HG03039 (cell line): ENCODE results near the gene SIN3A.
"Not testable (repeated sequence)": the region's sequence is repeated elsewhere in the genome, so short reads cannot be mapped to it uniquely, and the experiment has no call there.

Source experiments
- ATAC-seq: cut with Tn5 transposase; IDR thresholded peaks from one replicate; pipeline ENCODE4 v1.9.1; 2021; ENCODE audit warnings: mild to moderate bottlenecking, moderate library complexity; ENCODE audit not compliant: unreplicated experiment

SIN3A gene

DNA sequence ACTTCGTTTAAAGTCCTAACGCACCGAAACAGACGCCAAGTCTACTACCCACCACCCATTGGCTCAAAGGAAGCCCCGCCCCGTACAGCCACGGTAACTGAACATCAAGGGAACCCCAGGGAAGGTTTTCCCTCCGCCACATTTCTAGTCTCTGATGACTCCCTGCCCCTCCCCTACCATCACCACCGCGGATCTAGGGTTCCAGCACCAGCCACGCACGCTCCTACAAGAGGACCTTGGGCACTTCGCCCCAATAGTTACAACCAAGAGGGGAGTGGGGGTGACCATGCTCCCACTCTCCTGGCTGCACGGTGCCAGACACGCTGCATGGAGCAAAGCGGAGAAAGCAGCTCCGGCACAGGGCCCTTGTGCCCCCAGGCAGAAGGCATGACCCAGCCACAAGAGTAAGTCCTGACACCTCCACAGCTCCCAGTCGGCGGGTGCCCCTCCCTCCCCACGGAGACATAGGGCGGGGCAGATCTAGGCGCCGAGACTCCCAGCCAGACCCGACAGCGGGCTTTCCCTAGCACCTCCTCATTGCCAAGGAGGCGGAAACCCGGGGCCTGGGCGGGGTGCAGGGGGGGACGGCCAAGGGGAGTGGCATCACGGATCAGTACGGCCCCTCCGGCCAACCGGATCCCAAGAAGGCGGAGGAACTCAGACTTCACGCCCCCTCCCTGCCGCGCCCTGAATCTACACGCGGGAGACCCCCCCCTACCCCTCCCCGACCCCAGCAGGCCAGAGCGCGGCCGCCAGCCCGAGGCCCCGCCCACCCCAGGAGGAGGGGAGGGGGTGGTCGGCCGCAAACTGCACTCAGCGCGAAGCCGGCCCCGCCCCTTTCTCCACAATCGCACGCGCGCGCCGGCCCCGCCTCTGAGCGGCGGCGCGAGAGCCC is 936 bp downstream of the SIN3A start:
- ATAC-seq, result peak; percentile 20

DNA sequence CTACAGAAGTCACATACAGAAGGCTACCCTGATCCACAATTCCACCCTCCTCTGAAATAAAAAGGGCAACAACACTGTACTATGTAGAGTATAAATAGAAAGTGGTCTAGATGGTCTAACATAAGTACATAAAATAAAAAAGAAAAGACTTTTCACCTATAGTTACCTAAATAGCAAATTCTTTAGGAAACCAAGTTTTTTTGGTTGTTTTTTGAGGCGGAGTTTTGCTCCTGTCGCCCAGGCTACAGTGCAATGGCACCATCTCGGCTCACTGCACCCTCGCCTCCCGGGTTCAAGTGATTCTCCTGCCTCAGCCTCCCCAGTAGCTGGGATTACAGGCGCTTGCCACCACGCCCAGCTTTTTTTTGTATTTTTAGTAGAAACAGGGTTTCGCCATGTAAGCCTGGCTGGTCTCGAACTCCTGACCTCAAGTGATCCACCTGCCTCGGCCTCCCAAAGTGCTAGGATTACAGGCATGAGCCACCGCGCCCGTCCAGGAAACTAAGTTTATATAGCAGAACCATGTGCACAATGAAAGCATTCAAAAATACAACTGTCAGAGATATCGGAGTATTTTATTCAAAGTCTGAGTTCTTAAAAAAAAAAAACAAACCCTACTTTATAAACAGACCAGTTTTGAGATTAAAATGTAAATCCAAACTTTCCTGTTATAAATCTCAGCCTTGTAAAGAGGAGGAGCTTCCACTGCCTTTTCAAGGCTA is 1.7 kb downstream of the SIN3A start:
- no peak for ATAC-seq

DNA sequence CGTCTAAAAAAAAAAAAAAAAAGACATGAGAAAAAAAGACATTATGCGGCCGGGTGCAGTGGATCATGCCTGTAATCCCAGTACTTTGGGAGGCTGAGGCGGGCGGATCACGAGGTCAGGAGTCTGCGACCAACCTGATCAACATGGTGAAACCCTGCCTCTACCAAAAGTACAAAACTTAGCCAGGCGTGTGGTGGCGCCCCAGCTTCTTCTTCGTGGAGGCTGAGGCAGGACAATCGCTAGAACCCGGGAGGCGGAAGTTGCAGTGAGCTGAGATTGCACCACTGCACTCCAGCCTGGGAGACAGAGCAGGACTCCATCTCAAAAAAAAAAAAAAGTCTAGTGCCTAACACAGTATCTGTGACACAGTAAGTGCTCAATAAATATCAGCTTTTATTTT is 3.3 kb downstream of the SIN3A start:
- not testable (repeated sequence) for ATAC-seq

DNA sequence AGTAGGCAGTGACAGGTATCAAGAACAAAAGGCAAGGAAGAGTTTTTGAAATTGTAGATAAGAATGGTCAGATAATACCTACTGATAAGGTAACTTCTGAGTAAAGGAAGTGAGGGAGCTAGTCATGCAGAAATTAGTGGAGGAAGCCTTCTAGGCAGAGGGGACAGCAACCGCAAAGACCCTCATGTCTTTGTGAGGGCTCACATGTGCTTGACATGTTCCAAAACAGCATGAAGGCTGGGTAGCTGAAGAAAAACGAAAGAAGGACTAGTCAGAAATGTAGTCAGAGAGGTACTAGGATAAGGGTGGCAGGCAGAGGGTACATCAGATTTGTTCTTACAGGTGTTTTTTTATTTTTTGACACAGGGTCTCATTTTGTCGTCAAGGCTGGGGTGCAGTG is 5.3 kb downstream of the SIN3A start:
- no peak for ATAC-seq

DNA sequence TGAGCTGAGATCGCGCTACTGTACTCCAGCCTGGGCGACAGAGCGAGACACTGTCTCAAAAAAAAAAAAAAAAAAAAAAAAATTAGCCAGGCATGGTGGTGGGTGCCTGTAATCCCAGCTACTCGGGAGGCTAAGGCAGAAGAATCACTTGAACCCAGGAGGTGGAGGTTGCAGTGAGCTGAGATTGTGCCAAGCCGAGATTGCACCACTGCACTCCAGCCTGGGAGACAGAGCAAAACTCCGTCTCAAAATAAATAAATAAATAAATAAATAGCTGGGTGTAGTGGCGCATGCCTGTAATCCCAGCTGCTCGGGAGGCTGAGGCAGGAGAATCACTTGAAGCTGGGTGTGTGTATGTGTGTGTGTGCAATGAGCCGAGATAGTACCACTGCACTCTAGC is 6.2 kb downstream of the SIN3A start:
- not testable (repeated sequence) for ATAC-seq

DNA sequence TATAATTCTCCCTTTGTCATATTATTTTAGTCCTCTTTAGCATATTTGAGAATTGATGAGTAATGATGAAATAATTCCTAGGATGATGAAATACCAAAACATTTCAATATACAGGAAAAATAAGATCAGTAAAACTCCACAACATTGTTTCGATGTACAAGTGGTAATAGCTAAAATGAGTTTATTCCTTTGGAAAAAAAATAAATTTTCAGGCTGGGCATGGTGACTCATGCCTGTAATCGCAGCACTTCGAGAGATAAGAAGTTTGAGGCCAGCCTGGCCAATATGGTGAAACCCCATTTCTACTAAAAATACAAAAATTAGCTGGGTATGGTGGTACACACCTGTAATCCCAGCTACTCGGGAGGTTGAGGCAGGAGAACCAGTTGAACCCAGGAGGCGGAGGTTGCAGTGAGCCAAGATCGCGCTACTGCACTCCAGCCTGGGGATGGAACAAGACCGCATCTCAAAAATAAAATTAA is 7.5 kb downstream of the SIN3A start:
- not testable (repeated sequence) for ATAC-seq

DNA sequence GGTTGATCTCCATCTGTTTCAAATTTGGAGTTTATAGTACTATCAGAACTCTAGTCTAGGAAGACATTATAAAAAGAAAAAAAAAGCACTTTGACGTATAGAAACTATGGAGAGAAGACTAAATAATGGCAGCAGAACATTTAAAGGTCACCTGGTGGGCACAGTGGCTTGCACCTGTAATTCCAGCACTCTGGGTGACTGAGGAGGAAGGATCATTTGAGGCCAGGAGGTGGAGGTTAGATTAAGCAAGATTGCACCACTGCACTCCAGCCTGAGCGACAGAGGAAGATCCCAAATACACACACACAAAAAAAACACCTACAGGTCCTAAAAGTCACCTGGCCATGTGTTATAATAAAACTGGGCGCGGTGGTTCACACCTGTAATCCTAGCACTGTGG is 13.8 kb downstream of the SIN3A start:
- no peak for ATAC-seq

DNA sequence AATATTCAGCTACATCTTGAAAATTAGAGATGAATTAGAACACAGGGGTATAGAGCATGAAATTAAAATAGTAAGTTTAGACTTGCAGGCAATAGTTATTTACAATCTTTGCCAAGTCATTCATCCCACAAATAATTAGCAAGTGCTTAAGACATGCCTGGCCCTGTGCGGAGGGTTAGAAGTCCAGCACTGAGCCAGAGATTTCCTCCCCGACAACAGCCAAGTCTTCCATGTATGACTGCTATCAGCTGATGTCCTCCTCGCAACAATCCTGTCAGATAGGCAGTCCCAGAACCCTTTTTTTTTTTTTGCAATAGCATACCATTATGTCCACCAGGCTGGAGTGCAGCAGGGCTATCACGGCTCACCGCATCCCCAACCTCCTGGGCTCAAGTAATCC is 14.6 kb downstream of the SIN3A start:
- ATAC-seq, result no peak

DNA sequence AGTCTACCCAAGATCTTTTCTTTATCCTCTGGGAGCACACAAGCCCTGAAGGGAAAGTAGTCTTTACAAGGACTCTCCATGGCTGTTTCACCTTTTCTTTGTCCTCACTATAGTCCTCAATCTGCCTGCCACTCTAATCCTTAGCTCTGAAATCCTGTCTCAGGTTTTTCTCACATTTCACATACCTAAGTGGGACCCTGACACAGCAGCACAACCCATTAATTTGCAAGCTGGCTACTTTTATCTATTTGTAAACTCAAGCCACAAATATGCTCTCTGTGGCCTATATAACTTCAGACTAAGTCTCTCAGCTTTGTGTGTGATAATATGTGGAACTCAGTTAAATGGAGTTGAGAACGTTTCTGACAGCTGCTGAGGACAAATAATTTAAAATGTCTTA is 19.8 kb downstream of the SIN3A start:
- ATAC-seq, result no peak

DNA sequence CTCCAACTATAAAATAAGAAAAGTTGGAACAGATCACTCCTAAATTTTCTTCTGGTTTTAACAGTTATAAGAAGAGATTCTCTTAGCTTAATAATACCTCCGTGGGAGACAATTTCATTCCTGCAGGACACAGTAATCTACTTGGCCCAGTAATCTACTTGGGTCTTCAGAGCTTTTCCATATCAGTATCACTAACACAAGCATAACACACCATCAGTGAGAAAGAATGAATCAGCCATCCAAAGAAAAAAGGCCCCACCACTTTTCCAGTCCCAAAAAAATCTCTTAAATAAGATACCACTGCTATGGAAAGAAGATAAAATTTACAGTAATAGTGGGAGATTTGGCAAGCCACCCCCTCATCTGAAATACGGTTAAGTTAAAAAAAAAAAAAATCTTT is 20.2 kb downstream of the SIN3A start:
- no peak for ATAC-seq

DNA sequence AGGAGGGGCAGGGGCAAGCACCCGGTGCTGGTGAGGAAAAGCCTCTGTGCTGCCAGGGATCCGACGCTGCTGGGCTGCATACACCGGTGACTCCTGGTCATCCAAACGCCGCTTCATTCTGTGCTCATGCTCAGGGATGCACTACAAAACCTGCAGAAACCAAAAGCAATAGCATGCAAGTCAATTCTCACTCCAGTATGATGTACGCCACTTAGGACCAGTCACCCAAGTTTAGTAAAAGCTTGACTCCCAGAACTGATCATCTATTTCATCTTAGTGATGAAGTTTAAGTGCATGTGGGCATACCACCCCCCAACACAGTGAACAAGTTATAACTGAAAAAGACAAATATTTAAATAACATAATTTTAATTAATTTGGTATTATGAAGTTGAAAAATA is 21.2 kb downstream of the SIN3A start:
- no peak for ATAC-seq

DNA sequence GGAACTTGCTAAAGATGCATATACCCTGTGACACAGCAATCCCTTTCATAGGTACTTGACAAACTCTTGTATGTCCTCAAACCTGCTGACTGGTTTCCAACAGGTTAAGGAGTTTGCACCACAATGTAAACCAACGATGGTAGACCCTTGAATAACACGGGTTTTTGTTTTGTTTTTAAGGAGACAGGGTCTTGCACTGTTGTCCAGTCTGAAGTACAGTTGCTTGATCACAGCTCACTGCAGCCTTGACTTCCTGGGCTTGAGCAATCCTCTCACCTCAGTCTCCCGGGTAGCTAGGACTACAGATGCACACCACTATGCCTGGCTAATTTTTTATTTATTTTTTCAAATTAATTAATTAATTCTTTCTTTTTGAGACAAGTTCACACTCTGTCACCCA is 23.3 kb downstream of the SIN3A start:
- no peak for ATAC-seq

DNA sequence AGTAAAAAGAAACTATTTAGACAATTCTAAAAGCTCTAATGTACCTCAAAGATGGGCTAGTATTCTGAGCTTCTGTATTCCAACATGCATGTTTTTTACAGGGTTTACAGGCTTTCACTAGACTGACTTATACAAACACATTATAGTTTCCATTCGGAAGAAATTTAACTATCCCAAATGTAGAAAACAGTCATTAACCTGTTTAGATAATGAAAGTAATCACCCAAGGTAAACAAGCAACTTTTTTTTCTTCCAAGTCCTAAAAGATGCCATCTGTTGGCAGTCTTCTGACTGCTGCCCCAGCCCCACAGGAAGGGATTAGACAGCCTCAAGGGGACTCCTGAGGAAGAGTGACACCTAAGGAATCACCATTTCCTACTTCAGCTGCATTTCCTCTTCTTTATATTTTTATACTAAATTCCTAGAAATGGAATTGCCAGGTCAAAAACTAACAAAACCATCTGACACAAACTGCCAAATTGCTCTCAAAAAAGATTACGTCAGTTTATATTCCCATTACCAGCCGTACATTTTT is 25.5 kb downstream of the SIN3A start:
- ATAC-seq, result no peak

DNA sequence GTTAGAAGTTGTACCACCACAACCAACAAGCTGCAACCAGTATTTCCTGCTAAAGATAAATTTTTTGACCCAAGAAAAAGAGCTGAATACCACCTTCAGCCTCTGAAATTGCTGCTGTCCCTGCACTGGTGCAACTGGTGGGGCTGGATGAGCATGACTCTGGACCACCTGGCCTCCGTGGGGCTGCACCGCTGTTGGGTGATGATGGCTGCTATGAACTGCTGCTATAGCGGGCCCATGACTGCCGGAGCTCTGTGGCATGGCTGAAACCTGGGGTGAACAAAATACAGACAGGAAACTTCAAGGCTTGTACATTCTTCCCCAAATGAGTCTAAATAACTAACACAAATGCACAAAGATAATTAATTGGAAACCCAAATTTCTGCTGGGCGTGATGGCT is 28.9 kb downstream of the SIN3A start:
- ATAC-seq, result no peak

DNA sequence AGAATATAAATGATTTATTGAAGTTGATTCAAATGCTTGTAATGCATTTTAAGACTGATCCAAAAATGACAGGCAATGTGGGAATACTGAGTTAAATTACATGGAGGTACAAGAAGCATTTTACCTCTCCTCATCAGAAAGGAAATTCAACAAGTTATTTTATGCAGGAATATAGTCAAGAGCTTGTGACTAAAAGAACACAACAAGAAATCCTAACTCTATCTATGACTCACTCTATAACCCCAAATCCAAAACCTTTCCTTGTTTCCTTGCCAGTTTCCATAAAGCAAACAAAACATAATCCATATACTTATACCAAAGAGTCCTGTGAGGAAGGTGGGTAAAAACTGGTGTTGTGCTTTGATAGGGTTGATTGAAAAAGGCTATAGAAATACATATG is 30.8 kb downstream of the SIN3A start:
- ATAC-seq, result no peak

DNA sequence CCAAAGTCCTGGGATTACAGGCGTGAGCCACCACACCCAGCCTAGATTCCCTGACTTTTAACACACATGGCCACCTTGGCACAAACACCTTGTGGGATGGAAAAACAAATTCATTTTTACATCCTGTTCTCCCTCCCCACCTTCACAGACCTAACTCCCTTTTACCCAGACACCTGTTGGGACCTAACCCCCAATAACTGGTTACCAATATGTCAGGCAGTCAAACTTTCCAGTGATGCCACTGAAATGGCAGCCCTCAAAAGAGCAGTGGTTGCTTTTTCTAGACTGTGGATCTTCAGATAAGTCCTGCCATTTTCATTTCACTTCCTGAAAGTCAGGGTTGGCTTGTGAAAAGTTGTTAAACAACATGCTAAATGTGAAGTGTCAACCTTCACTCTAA is 34.9 kb downstream of the SIN3A start:
- no peak for ATAC-seq

DNA sequence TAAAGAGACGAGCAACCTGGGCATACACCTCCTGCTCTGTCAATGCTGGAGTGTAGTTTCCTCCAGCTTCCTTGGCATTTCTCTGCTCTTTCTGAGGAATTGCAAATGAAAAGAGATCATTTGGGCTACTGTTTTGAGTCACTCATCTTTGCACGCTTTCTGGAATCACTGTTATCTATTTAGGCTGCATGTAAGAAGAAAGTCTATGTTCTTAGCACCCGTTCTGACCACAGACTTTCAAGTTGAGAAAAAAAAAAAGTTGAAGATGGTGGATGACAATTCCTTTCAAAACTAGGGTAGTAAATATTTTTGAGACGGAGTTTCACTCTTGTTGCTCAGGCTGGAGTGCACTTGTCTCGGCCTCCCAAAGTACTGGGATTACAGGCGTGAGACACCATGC is 41.3 kb downstream of the SIN3A start:
- no peak for ATAC-seq

DNA sequence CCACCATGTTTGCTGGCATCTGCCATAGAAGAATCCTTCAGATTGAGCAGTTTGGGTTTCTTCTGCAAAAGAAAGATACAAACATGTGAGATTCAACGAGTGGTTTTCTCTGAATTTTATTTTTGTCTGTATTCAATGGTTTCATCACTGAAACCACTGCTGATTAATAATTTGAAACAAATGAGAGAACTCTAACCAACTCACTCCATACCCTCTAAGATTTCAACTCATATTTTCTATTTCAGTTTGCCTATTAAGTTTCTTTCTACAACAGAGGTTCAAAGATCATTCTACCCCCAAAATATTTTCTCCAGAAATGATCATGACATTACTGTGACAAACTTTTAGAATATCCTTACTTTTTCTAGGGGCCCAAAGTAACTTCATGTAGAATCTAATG is 44.4 kb downstream of the SIN3A start:
- ATAC-seq, result no peak

DNA sequence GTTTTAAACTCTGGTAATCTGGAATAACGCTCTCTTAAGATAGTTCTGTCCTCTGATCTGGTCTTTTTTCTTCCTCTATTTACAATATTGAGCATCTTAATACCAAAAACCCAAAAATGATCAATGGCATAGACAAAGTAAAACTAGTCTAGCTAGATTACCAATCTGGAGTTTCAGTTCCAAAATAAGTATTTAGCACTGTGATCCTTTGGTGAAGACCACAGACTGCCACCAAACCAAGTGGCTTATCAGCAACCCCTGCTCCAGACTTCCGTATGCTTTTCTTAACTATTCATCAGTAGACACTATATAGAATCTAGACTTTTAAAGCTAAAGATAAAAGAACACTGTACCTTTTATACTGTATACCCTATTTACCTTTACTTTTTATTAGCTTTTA is 47.6 kb downstream of the SIN3A start:
- no peak for ATAC-seq

DNA sequence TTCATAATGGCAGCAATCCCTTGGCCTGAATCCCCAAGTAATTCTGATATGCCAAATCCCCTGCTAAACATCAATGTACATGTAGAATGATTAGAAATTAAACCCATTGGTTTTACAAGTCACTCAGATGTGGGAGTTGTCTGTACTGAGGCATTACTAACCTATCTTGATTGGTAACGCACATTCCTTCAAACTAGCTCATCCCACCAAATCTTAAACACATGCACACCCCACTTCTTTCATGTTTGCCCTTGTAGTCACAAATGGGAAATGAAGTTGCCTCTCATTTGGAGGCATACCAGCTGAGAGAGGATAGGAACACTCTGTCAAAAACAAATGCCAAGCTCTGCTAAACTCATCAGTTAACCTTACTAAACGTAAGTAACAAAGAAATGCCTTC is 54.0 kb downstream of the SIN3A start:
- no peak for ATAC-seq

DNA sequence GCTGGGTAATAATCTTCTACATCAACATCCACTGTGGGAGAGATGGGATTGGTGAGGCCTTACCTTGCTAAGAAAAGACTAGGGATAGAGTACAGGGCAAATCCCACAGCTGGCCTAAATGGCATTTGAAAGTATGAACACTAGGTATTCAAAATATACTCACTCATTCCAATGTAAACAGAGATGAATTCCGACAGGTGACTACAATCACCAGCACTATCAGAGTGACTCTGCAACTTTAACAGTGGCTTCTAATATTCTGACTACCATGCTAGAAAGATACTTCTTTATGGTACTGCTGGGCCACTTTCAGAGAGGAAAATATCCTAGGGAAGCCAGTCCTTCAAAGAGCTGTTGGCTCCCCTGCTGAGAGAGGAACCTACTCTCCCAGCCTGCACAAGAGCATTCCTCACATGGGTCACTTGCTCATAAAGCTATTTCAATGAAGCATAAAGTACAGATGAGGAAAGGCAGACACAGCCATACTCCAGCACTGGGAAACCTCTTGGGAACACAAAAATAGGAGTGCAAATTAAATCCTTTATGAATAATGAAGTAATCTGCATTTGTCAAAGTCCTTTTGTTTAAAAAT is 61.6 kb downstream of the SIN3A start:
- no peak for ATAC-seq

DNA sequence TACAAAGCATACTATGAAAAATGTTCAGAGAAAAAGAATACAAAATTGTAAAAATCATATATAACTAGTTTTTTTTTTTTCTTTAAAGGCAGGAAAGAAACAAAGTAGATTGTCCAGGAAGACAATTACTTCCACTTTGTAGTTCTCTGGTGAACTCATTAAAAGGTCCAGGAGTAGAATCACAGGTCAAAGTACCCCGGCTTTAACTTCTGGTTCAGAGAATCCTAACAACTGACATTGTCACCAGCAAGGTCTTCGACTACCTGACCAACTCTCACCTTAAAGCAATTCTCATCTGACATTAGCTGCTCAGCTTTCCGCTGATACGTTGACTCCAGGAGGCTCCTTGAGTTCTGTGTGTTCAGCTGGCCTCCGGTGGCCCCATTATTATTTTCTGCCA is 67.5 kb downstream of the SIN3A start:
- ATAC-seq, result not testable (repeated sequence)
